ENCODE data around the gene MED22. TPM values are rescaled to one million over a fixed set of nuclear protein-coding genes. Genes with fewer than 3 reads are reported as not detected.

MED22 gene
- total RNA-seq, 1 experiment from 2014 or later, result 25.3 TPM

- in situ Hi-C loops (cut with HindIII; ENCODE audit: low pct_unique_long_range_greater_than_20kb, low sequenced_read_pairs), result no loop called here
- DNase-seq (ENCODE audit: low read depth), result no peak
Measured at GRCh38 chr9:133360400-133361393, 12.8 kb upstream of the MED22 start.

GRCh38 chr9:133359399-133360175, 11.7 kb upstream of the MED22 start:
- no peak for DNase-seq (ENCODE audit: low read depth)
- in situ Hi-C loops (cut with HindIII; ENCODE audit: low pct_unique_long_range_greater_than_20kb, low sequenced_read_pairs), result no loop called here

- in situ Hi-C loops (cut with HindIII; ENCODE audit: low pct_unique_long_range_greater_than_20kb, low sequenced_read_pairs), result no loop called here
- DNase-seq (ENCODE audit: low read depth), result no peak
Measured at GRCh38 chr9:133357656-133358055, 9.7 kb upstream of the MED22 start.

- DNase-seq (ENCODE audit: low read depth), result peak; percentile 41
- in situ Hi-C loops (cut with HindIII; ENCODE audit: low pct_unique_long_range_greater_than_20kb, low sequenced_read_pairs), result no loop called here
Measured at GRCh38 chr9:133356391-133357091, 8.6 kb upstream of the MED22 start, which contains the start of the genes SURF1 and SURF2. TSS of gene SURF1 (minus strand) at chr9:133356487. CDS start at chr9:133356453, 34 bp downstream. TSS of gene SURF2 (plus strand) at chr9:133356550. CDS start at chr9:133356593, 43 bp downstream.

GRCh38 chr9:133355881-133356357, 8.0 kb upstream of the MED22 start:
- in situ Hi-C loops (cut with HindIII; ENCODE audit: low pct_unique_long_range_greater_than_20kb, low sequenced_read_pairs), result no loop called here
- DNase-seq (ENCODE audit: low read depth), result no peak

GRCh38 chr9:133354766-133355165, 6.8 kb upstream of the MED22 start:
- no peak for DNase-seq (ENCODE audit: low read depth)
- in situ Hi-C loops (cut with HindIII; ENCODE audit: low pct_unique_long_range_greater_than_20kb, low sequenced_read_pairs), result no loop called here

- in situ Hi-C loops (cut with HindIII; ENCODE audit: low pct_unique_long_range_greater_than_20kb, low sequenced_read_pairs), result no loop called here
- DNase-seq (ENCODE audit: low read depth), result no peak
Measured at GRCh38 chr9:133353548-133353947, 5.6 kb upstream of the MED22 start.

- in situ Hi-C loops (cut with HindIII; ENCODE audit: low pct_unique_long_range_greater_than_20kb, low sequenced_read_pairs), result no loop called here
- no peak for DNase-seq (ENCODE audit: low read depth)
Measured at GRCh38 chr9:133352635-133353340, 4.9 kb upstream of the MED22 start.

GRCh38 chr9:133351908-133352634, 4.1 kb upstream of the MED22 start:
- in situ Hi-C loops (cut with HindIII; ENCODE audit: low pct_unique_long_range_greater_than_20kb, low sequenced_read_pairs), result no loop called here
- DNase-seq (ENCODE audit: low read depth), result no peak

- no peak for DNase-seq (ENCODE audit: low read depth)
- in situ Hi-C loops (cut with HindIII; ENCODE audit: low pct_unique_long_range_greater_than_20kb, low sequenced_read_pairs), result no loop called here
Measured at GRCh38 chr9:133351526-133351907, 3.6 kb upstream of the MED22 start.

GRCh38 chr9:133349965-133350616, 2.2 kb upstream of the MED22 start:
- DNase-seq (ENCODE audit: low read depth), result no peak
- in situ Hi-C loops (cut with HindIII; ENCODE audit: low pct_unique_long_range_greater_than_20kb, low sequenced_read_pairs), result no loop called here

- DNase-seq (ENCODE audit: low read depth), result no peak
- in situ Hi-C loops (cut with HindIII; ENCODE audit: low pct_unique_long_range_greater_than_20kb, low sequenced_read_pairs), result no loop called here
Measured at GRCh38 chr9:133348718-133349573, 1.0 kb upstream of the MED22 start.

- in situ Hi-C loops (cut with HindIII; ENCODE audit: low pct_unique_long_range_greater_than_20kb, low sequenced_read_pairs), result no loop called here
- peak; percentile 28 for DNase-seq (ENCODE audit: low read depth)
Measured at GRCh38 chr9:133347515-133347984, 381 bp downstream of the MED22 start.

- in situ Hi-C loops (cut with HindIII; ENCODE audit: low pct_unique_long_range_greater_than_20kb, low sequenced_read_pairs), result no loop called here
Measured at GRCh38 chr9:133346021-133346785, 1.7 kb downstream of the MED22 start.

GRCh38 chr9:133345596-133345995, 2.3 kb downstream of the MED22 start:
- in situ Hi-C loops (cut with HindIII; ENCODE audit: low pct_unique_long_range_greater_than_20kb, low sequenced_read_pairs), result no loop called here
- no peak for DNase-seq (ENCODE audit: low read depth)

More at GRCh38 chr9:133346021-133346785, 1.7 kb downstream of the MED22 start:
- no peak for DNase-seq (ENCODE audit: low read depth)

Data from Caki2 (cell line).